Nasal cavity respiratory epithelium epithelial cell of viscerocranial mucosa (primary cell): Measurements from ENCODE around the gene FAM240B. TPM values are rescaled to one million over a fixed set of nuclear protein-coding genes. Genes with fewer than 3 reads are reported as not detected.

ENCODE experiments used
- total RNA-seq: library from RNA; depleted of rRNA; stranded (reverse); fragments of >200 nt; gene quantifications from 2 replicates; pipeline ENCODE4 v1.2.3, GENCODE V29; 2014

FAM240B gene
- total RNA-seq: not detected in 2 replicates

GRCh38 chr9:38720083-38720745, at the start of gene FAM240B:
FAM240B (minus strand) TSS chr9:38720133; CDS start chr9:38703999, 16,134 bp downstream.

Other genes starting within 250 kb of the FAM240B start
- 1.0 and 1.9 TPM in 2 replicates for gene ANKRD18A, start 99.5 kb downstream of the FAM240B start, total RNA-seq